ENCODE measurements around the gene COMMD6. TPM values are rescaled to one million over a fixed set of nuclear protein-coding genes. Genes with fewer than 3 reads are reported as not detected.

Gene COMMD6
- total and polyA plus RNA-seq, 9 of the 15 experiments (the other 6 are each of a cell fraction or from before 2014, with no cell fraction given): 32.6 to 116 (median 65.0) TPM

DNA sequence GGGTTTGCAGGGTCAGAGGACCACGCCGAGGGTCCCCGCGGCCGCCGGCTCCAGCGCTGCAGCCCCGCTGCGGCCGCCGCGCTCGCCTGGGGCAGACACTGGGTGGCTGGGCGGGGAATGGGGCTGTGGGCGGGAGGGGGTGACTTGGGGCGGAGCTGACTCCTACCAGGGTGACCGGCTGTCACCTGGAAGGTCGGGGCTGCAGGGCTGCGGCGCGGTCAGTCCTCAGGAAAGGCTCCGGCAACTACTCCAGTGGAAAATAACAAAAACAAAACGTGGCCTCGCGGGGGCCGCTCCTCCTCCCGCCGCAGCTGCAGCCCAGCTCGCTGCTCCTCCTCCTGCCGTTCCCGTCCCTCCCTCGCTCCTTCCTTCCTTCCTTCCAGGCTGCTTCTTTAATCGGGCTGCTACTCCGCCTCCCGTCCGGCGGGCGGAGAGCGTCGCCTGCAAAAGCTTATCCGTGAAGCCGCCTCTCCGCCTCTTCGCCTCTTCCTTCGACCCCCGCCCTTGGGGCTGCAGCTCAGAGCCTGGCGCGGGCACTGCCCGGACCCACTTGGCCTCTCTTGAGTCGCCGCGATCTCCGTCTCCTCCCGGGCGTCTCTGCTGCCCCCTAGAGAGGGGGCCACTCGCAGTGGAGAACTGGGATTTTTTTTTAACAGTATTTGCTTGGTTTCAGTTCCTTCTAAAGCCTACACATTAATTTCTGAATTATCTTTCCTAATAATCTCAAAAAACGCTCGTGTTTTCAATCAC is 55.4 kb downstream of the COMMD6 start, which contains the start of gene TBC1D4 (continued):
- TF ChIP-seq, protein P1, sequence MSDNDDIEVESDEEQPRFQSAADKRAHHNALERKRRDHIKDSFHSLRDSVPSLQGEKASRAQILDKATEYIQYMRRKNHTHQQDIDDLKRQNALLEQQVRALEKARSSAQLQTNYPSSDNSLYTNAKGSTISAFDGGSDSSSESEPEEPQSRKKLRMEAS (CRISPR knock-in tag; IDR thresholded peaks at IDR 0.05): no peak
- TF ChIP-seq, protein P2, sequence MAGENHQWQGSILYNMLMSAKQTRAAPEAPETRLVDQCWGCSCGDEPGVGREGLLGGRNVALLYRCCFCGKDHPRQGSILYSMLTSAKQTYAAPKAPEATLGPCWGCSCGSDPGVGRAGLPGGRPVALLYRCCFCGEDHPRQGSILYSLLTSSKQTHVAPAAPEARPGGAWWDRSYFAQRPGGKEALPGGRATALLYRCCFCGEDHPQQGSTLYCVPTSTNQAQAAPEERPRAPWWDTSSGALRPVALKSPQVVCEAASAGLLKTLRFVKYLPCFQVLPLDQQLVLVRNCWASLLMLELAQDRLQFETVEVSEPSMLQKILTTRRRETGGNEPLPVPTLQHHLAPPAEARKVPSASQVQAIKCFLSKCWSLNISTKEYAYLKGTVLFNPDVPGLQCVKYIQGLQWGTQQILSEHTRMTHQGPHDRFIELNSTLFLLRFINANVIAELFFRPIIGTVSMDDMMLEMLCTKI (IDR thresholded peaks at IDR 0.05; ENCODE audit: partially characterized antibody): no peak
- TF ChIP-seq, protein P3, sequence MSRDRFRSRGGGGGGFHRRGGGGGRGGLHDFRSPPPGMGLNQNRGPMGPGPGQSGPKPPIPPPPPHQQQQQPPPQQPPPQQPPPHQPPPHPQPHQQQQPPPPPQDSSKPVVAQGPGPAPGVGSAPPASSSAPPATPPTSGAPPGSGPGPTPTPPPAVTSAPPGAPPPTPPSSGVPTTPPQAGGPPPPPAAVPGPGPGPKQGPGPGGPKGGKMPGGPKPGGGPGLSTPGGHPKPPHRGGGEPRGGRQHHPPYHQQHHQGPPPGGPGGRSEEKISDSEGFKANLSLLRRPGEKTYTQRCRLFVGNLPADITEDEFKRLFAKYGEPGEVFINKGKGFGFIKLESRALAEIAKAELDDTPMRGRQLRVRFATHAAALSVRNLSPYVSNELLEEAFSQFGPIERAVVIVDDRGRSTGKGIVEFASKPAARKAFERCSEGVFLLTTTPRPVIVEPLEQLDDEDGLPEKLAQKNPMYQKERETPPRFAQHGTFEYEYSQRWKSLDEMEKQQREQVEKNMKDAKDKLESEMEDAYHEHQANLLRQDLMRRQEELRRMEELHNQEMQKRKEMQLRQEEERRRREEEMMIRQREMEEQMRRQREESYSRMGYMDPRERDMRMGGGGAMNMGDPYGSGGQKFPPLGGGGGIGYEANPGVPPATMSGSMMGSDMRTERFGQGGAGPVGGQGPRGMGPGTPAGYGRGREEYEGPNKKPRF (IDR thresholded peaks at IDR 0.05; ENCODE audit: low read depth, low read length): no peak
- TF ChIP-seq HDAC1 (IDR thresholded peaks at IDR 0.05) (peak in 1 of 2 experiments; percentile 61; a peak in 1 of 4 replicates), HDAC6 (IDR thresholded peaks at IDR 0.05; ENCODE audit: low read depth, low read length) (no peak), HMGN3 (IDR thresholded peaks at IDR 0.05; ENCODE audit: borderline replicate concordance, extremely low read depth, insufficient read length, low read depth, low read length) (peak; percentile 75), TAF9B (IDR thresholded peaks at IDR 0.05; ENCODE audit: partially characterized antibody) (no peak), RAD21 (CRISPR knock-in tag; conservative IDR thresholded peaks at IDR 0.05 in 1 of 2, IDR thresholded peaks at IDR 0.05 in 1 of 2) (peak; percentile 56 to 64), MAZ (CRISPR knock-in tag; conservative IDR thresholded peaks at IDR 0.05 in 1 of 2, IDR thresholded peaks at IDR 0.05 in 1 of 2) (peak; percentile 56 to 75; a peak in 3 of 4 replicates), SPI1 (IDR thresholded peaks at IDR 0.05; ENCODE audit: borderline replicate concordance, low read depth, low read length) (no peak), ZNF239 (CRISPR knock-in tag; IDR thresholded peaks at IDR 0.05) (no peak), ZC3H8 (IDR thresholded peaks at IDR 0.05) (no peak)
- TF ChIP-seq, protein P4, sequence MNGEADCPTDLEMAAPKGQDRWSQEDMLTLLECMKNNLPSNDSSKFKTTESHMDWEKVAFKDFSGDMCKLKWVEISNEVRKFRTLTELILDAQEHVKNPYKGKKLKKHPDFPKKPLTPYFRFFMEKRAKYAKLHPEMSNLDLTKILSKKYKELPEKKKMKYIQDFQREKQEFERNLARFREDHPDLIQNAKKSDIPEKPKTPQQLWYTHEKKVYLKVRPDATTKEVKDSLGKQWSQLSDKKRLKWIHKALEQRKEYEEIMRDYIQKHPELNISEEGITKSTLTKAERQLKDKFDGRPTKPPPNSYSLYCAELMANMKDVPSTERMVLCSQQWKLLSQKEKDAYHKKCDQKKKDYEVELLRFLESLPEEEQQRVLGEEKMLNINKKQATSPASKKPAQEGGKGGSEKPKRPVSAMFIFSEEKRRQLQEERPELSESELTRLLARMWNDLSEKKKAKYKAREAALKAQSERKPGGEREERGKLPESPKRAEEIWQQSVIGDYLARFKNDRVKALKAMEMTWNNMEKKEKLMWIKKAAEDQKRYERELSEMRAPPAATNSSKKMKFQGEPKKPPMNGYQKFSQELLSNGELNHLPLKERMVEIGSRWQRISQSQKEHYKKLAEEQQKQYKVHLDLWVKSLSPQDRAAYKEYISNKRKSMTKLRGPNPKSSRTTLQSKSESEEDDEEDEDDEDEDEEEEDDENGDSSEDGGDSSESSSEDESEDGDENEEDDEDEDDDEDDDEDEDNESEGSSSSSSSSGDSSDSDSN (IDR thresholded peaks at IDR 0.05; ENCODE audit: borderline replicate concordance in 1 of 2, low read depth in 2 of 2, low read length in 2 of 2): peak in 1 of 2 experiments; percentile 55; a peak in 1 of 4 replicates
- TF ChIP-seq, protein P5, sequence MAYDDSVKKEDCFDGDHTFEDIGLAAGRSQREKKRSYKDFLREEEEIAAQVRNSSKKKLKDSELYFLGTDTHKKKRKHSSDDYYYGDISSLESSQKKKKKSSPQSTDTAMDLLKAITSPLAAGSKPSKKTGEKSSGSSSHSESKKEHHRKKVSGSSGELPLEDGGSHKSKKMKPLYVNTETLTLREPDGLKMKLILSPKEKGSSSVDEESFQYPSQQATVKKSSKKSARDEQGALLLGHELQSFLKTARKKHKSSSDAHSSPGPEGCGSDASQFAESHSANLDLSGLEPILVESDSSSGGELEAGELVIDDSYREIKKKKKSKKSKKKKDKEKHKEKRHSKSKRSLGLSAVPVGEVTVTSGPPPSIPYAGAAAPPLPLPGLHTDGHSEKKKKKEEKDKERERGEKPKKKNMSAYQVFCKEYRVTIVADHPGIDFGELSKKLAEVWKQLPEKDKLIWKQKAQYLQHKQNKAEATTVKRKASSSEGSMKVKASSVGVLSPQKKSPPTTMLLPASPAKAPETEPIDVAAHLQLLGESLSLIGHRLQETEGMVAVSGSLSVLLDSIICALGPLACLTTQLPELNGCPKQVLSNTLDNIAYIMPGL (CRISPR knock-in tag; IDR thresholded peaks at IDR 0.05): no peak
- TF ChIP-seq, protein P6, sequence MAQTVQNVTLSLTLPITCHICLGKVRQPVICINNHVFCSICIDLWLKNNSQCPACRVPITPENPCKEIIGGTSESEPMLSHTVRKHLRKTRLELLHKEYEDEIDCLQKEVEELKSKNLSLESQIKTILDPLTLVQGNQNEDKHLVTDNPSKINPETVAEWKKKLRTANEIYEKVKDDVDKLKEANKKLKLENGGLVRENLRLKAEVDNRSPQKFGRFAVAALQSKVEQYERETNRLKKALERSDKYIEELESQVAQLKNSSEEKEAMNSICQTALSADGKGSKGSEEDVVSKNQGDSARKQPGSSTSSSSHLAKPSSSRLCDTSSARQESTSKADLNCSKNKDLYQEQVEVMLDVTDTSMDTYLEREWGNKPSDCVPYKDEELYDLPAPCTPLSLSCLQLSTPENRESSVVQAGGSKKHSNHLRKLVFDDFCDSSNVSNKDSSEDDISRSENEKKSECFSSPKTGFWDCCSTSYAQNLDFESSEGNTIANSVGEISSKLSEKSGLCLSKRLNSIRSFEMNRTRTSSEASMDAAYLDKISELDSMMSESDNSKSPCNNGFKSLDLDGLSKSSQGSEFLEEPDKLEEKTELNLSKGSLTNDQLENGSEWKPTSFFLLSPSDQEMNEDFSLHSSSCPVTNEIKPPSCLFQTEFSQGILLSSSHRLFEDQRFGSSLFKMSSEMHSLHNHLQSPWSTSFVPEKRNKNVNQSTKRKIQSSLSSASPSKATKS (CRISPR knock-in tag; IDR thresholded peaks at IDR 0.05): no peak

Measured in K562 (cell line).